Activated T-cell treated with anti-CD3 and anti-CD28 coated beads, Interleukin-2, amount 50 U/mL, for 48 hours (primary cell): ENCODE data around the gene KRTAP13-2.

Experiments used
- DNase-seq, 2 experiments: peaks; one replicate each; pipeline ENCODE4 v3.0.0-alpha.2; 2020

The KRTAP13-2 gene, protein sequence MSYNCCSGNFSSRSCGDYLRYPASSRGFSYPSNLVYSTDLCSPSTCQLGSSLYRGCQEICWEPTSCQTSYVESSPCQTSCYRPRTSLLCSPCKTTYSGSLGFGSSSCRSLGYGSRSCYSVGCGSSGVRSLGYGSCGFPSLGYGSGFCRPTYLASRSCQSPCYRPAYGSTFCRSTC

DNA sequence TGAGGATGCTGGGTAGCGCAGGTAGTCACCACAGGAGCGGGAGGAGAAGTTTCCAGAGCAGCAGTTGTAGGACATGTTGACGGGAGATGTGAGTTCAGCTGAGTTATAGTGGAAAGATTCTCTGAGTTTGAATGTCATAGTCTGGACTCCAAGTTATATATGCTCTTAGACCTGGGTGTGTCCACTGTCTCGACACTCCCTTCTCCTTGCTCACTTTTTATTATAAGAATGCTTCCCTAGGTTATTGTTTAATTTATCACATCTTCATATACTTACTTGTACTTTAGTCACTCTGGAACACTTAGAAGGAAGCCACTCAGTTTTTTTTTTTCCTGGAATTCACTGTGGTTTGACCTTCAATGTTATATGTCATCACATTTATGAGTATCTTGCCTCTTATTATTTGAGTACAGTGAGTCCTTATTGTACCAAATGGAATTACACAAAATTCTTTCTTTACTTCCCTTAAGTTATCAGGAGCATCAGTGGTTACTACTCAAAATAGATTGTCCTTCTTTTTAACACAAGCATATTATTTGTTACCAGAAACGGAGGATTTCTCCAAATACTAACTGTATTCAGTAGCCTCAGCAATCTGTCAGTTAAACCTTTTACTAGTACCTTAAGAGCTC, at the start of gene KRTAP13-2:
TSS of gene KRTAP13-2 (minus strand) at position 133 of the 632 bp plus-strand sequence. CDS start at position 75, 58 bp downstream.
- DNase-seq, result no peak

DNA sequence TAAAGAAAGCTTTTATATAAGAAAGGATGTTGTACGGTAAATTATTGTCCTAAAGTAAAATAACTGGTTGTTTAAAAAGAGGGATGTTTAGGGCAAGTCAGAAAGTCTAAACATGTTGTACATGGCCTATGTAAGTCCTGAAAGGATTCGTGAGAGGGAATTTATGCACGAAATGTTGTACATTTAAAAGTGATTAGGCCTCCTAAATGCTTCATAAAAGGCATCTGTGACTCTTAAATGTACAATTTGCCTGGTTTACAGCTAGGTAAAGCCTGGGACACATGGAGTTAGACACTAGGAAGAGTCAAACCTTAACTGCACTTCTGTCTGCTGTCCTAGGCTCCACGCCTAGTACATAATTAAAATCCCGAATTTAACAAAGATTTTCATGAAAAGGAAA, 43.9 kb upstream of the KRTAP13-2 start:
- DNase-seq, result no peak

DNA sequence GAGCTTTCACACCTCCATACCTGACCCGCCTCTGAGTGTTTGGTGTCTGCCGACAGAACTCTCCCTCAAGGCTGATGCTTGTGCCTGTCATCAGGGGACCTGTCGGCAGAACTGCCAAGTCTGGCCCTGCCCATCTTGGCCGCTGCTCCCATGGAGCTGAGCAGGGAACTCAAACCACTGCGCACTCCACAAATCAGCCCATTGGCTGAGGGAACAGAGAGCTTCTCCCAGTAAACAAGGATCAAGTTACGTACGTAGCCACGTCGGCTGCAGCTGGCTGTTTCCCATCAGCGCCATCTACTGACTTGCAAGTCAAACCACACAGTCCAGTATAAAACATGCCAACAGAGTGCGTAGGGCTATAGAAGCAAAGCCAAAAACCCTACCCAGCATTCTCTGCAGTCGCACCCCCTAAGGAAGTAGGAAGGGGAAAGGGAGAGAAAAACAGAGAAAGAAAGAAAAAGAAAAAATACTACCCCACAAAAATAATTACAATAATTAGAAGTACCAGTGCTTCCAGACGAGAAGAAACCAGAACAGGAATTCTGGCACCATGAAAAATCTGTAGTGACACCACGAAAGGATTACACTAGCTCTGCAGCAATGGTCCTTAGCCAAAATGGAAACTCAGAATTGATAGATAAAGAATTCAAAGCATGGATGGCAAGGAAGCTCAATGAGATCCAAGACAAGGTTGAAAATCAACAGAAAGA, 36.9 kb upstream of the KRTAP13-2 start:
- peak; percentile 18 to 19 for DNase-seq

DNA sequence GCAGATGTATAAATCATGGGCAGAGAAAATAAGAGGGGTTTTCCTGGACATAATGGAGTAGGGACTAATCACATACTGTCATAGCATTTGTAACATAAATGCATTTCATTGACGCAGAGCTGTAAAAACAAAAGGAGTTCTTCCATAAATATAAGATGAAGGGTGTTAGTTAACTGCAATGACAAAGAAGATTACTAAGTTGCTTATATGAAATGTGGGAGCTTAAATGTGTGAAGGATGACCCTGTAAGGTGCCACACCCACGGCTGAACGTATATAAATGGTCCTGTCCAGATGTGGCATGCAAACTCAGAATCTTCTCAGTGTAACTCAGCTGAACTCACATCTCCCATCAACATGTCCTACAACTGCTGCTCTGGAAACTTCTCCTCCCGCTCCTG, 23.7 kb upstream of the KRTAP13-2 start, which contains the start of gene KRTAP13-1:
TSS of gene KRTAP13-1 (plus strand) at position 301 of the 400 bp plus-strand sequence. CDS start at position 357, 56 bp downstream.
- DNase-seq, result no peak

DNA sequence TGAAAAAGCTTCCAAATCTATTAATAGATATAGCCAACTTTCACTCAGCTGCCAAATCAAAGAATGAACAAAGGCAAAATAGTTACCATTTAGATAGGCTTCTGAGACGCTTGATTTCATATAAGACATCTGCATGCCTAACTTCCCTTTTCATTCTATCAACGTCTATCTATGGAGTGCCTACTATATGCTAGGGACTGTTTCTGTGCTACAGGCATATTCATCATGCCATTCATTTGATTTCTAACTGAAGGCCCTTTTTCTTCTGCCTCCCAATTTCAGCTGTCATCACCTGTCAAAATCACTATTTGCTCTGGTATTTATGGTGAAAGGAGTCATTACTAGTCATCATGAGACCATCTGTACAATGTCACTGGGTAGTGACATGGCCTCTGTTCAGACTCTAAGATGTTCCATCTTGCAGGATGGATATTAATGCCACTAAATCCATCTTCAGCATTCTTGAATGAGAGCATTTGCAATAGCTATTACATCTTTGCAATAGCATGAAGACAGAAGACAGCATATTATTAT, 19.5 kb upstream of the KRTAP13-2 start:
- DNase-seq, result no peak

DNA sequence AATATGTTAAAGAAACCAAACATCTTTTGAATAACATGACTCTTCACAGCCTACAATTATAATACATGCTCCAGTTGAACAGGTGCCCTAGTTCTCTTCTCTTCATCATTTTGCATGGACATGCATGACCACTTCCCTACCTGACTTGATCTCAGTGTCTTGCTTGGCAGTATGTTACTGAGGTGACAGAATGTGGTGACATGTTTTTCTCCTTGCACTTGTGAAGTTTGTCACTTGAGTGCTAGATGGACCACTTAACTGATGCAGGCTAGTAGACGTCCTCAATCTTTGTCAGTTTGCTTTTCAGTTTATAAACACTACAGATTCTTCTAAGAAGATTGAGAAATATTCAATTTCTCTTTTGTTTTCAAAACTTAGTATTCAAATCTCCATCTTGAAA, 10.1 kb upstream of the KRTAP13-2 start:
- no peak for DNase-seq

DNA sequence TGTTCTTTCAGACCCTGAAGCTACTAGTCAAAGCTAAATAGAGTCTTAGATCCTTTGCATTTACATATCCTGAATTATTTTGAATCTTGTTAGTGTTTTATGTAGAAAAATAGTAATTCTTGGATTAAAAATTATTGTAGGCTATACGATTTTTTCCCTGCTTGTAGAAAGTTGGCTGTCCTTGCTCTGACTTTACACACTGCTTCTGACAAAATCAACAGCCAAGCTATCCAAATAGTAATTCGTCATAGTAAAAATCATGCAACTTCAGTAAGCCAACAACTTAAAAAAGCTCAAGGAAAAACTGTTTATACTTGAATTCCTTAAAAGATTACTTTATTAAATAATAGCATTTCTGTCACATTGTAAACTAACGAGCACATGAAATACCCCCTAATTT, 16.2 kb downstream of the KRTAP13-2 start:
- no peak for DNase-seq

DNA sequence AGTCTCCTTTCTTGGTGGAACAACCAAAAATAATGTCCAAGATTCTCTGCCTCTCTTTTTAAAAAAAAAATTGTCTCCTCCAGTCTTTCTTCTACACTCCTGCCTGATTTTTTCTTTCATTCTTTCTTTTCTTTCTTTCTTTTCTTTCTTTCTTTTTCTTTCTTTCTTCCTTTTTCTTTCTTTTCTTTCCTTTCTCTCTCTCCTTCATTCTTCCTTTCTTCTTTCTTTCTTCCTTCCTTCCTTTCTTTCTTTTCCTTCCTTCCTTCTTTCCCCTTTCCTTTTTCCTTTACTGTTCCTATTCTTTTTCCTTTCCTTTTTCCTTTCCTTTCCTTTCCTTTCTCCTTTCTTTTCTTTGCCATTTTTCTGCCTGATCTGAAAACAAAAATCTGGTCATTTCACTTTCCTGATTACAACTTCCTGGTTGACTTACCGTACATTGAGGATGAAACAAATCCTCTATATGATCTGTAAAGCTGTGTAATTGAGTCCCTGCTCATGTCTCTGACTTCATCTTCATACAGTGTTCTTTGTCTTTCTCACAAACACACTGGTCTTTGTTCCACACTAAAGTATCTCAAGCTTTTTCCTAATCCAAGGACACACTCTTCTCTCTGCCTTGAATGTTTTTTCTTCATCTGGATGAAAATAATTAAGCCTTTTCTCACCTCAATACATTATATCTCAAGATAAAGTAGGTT, 17.6 kb downstream of the KRTAP13-2 start:
- DNase-seq, result no peak

DNA sequence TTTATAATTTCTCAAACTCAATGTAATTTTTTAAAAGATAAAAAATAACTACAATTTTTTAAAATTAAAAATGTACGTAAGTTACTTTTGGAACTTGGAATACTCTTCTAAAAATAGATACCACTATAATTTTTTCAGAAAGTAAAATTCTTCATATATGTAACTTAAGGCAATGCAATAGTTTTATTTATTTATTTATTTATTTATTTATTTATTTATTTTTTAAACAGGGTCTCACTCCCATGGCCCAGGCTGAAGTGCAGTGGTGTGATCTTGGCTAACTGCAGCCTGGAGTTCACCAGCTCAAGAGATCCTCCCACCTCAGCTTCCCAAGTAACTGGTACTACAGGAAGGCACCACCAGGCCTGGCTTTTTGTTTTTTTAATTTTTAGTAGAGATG, 20.5 kb downstream of the KRTAP13-2 start:
- no peak for DNase-seq

DNA sequence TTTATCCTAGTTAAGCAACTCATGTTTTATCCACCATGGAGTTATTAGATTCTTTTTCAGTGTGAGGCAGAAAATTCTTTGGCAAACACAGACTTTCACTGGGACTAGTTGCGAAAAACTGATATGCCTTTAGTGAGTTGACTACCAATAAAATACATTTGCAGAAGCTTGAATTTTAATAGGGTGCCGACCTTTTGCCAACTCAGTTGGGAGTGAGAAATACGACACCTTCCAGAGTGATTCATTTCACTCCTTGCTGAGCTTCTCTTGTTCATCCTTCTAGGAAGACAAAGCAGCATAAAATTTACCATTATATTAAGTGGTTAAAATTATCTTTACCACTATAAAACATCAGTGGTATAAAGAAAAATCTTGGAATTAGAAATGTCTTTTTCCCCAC, 22.5 kb downstream of the KRTAP13-2 start:
- DNase-seq, result no peak

DNA sequence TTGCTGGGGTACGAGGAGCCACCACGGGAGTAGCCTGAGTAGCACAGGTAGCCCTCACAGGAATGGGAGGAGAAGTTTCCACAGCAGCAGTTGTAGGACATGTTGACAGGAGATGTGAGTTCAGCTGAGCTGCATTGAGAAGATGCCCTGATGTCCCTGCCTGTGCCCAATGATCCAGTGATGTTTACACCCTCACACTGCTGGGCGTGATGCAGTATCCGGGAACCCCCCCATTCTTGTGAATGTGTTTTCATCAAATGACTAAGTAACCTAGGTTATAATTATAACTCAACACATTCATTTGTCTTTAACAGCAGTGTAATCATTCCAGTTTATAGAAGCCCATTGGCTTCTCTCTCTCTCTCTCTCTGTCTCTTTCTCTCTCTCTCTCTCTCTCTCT, 23.6 kb downstream of the KRTAP13-2 start, which contains the start of gene KRTAP23-1:
TSS of gene KRTAP23-1 (minus strand) at position 101 of the 400 bp plus-strand sequence. CDS start at position 101, 0 bp downstream.
- no peak for DNase-seq

DNA sequence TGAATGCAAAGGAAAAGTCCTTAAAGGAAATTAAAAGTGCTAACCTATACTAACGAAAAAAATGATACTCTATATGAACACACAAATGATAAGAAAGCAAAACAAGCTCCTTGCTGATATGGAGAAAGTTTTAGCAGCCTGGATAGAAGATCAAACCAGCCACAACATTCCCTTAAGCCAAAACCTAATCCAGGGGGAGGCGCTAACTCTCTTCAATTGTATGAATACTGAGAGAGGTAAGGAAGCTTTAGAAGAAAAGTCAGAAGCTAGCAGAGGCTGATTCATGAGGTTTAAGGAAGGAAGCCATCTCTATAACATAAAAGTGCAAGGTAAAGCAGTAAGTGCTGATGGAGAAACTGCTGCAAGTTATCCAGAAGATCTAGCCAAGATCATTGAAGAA, 27.1 kb downstream of the KRTAP13-2 start:
- DNase-seq, result no peak

DNA sequence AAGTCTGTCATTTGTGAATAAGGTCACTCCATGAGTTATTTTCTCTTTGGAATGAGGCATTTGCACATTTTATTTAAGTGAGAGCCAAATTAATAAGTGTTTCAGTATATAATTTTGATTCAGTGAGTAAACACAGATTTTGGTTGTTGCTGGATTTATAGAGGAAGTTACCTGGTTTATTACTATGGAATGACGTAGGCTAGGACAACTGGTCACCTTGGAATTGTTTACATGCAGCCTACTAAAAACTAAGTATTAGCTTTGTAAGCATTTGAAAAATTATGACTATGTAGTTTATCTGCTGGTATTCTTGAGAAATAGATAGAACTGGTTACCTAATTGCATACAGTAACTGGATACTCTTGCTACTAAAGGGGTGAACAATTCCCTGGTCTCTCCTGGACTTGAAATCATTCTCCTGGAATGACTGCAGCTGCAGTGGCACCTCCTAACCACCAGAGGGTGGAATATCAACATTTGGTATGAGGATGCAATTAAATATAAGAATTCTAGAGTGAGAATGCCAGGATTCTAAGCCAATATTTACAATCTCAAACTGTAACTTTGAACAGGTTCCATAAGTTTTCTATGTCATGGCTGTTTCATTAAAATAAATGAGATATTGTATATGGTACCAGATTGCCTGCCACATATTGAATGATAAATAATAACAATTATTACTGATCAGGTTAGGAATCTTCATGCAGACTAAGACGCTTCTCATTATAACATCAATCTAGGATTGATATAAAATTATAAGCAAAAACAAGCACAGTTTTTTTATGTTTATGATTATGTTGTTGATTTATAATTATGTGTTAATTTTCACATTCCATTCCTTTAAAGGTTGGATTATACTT, 31.1 kb downstream of the KRTAP13-2 start:
- peak; percentile 43 to 47 for DNase-seq

DNA sequence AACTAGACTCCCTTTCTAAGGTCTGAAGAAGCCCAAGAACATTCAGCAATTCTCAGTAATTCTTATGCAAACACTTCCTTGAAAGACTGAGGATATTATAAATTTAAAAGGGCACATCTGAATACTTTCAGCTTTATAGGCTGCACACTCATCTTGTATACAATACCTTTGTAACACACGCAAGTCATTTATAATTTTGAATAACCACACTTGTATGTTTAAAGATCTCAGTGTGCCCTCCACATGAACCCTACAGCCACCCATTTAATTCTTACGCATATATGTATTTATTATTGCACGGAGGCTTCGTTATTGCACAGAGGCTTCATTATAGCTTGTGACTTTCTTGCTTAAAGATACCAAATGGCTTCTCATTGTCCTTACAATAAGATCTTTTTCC, 33.4 kb downstream of the KRTAP13-2 start:
- no peak for DNase-seq

DNA sequence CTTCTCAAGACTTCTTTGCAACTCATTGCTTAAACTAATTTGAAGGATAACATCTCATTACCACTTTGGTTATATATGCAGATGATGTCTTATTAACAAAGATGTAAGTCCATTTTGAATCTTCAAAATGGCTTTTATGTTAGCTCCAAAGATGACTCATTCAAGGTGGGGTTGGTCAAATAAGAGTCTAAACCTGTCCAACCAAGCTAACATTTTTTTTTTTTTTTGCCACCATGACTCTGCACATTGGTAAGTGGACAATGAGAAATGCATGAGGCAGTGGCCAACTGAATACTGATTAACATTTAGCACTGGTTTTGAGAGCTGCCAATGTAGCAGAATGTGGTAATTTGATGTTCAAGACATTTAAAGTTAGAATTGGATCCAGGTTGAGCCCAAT, 34.3 kb downstream of the KRTAP13-2 start:
- no peak for DNase-seq

DNA sequence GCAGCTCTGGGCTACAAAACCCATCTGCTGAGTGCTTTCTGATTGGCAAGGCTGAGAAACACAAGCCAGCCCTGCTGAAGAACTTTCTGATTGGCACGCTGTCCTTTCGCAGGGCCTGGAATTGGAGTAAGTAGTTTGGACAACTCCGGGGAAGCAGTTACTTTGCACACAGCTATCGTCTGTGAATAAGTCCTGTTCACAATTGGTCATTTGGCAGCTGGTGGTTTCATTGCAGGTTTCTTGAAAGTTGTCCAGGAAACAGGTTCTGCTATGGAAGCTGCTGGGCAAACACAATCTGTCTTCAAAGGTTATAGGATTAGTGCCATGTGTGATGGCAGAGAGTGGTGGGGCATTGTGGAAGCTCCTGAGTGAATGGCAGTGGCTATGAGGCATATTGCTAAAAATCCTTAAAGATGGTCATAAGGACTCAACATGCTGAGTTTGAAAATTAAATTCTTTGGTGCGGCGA, 34.8 kb downstream of the KRTAP13-2 start, which contains the start of gene KRTAP27-1:
TSS of gene KRTAP27-1 (minus strand) at position 419 of the 469 bp plus-strand sequence. CDS start at position 393, 26 bp downstream.
- DNase-seq, result no peak

DNA sequence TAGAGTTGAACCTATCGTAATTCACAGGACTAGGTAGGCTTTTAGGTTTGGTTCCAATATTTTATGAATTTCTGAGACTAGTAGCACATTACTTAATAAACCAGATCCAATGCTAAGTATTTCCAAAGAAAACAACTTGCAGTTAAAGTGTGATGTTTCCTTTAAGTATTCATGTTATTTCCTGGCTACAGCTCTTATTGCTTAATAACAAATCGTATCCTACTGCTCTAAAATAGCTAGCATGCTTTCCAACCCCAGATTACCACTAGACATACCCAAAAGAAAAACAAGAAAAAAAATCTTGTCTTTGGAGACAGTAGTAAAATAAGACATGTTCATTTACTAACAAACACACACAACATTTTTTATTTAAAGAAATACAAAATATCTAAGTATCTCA, 35.5 kb downstream of the KRTAP13-2 start:
- DNase-seq, result no peak

DNA sequence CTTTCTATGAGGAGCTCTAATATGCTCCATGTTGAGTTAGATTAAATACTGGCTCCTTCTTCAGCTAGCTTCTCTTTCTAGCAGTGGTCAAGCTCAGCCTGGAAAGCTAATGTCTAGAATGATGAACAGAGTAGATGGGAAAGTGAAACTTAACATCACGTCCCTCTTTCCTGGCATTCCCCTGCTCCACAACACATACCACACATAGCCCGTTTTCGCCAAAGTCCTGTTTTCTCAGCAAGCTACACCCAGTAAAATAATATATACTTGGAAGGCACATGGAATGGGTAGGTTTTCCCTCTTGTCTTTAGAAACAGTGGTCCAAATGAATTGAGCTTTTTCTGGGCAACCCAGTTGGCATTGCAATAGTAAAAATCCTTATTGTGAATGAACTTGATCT, 38.3 kb downstream of the KRTAP13-2 start:
- no peak for DNase-seq

DNA sequence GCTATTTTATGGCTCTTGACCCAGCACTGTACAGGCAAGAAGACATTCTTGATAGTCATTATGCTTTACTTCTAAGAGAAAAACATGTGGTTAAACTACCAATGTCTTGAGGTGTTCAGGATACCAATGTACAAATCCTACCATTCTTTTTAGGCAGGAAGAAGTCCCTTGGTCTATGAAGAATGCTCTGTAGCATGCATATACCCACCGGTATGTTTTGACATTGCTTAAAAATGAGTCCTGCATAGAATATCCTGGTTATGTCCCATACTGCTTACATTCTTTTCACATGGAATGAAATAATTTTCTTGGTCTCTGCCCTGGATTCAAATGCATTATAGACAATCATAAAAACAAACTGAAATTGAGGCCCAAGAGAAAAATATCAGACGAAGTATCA, 39.4 kb downstream of the KRTAP13-2 start:
- no peak for DNase-seq

DNA sequence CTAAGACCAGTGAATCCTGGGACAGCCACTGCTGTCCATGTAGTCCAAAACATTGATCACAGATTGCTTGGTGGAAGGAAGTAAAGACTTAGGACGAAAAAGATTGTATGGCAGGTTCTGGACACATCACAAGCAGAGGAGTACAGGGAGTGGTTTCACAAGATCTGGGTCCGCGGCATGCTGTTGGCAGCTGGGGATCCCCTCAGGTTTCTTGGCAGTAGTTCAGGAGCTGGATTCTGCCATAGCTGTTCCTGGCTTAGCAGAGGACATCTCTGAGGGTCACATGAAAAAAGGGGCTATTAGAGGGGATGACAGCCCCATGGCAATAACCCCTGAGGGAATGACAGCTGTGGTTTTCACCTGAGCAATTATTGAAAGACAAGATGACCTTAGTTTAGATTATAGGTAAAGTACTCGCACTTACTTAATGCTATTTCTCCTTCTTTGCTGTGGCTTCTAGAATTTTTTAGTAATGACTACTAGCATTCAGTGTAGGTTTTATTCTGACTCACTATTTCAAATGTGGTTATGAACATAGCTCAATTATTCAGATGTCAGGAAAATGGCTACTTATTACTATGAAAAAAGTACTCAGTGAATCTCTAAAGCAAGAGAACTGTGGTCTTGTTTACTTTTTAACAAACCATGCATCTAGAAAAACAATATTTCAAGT, 42.7 kb downstream of the KRTAP13-2 start:
- no peak for DNase-seq

DNA sequence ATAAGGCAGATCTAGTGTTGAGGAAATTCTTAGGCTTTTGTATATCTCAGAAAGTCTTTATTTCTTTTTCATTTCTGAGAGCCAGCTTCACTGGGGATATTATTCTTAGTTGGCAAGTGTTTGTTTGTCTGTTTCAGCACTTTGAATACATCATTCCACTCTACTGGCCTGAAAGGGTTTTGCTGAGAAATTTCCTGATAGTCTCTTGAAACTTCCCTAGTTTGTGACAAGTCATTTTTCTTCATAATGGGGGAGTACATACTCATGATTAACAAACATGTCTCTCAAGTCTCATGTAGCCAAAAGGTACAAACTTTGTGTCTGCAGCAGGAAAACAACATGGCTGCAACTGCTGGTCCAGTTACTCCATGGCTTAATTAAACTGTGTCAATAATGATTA, 45.7 kb downstream of the KRTAP13-2 start:
- DNase-seq, result no peak
